GM19324 (cell line): ENCODE results near the gene ALDH4A1.
"Not testable (repeated sequence)": the region's sequence is repeated elsewhere in the genome, so short reads cannot be mapped to it uniquely, and the experiment has no call there.

Experiments used
- ATAC-seq: cut with Tn5 transposase; IDR thresholded peaks from one replicate; pipeline ENCODE4 v1.9.1; 2021; ENCODE audit warnings: mild to moderate bottlenecking, moderate library complexity; ENCODE audit not compliant: unreplicated experiment, low FRiP score

The ALDH4A1 gene

DNA sequence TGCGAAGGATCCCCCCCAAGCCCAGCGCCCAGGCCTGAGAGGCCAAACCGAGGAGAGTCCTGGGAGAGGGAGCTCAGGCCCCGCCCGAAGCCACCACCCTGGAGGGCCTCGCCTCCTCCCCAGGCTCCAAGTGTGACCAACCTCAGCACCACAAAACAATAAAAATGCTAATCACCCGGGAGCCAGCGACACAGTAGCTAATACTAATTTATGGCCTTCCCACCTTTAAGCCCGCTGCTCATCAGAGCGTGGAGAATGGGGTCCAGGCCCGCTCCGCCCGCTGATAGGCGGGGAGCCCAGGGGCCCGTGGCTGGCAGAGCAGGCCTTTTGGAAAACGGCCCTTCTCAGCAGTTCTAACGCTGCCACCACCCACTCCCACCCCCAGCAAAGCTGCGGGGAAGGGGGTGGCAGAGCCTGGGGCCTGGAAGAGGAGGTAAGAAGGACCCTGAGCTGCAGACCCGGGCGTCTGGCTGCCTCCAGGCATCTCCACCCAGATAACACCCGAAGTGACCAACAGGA lies 22.5 kb downstream of the ALDH4A1 start:
- ATAC-seq, result no peak

DNA sequence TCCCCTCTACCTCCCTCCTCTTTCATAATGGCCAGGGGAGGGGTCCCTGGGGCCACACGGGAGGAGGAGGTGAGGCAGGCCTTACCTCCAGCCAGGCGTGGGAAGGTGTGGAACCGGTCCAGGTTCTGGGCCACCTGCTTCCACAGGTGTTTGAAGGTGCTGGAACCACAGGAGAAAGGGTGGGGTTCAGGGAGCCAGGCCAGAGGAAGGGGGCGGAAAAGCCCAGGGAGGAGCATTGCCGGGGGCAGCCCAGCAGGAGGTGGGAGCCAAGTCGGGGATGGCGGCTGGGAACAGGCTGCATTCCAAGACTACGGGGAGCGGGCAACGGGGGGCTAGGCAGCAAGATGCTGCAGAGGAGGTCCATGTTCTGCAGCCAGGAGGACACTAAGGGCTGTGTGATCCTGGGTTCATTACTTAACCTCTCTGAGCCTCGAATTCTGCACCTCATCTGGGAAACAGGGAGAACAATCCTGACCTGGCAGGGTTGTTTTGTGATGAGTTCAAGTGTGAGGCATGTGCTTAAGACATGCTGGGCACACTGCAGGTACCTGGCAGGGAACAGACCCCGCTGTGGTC lies 23.1 kb downstream of the ALDH4A1 start:
- ATAC-seq, result no peak

DNA sequence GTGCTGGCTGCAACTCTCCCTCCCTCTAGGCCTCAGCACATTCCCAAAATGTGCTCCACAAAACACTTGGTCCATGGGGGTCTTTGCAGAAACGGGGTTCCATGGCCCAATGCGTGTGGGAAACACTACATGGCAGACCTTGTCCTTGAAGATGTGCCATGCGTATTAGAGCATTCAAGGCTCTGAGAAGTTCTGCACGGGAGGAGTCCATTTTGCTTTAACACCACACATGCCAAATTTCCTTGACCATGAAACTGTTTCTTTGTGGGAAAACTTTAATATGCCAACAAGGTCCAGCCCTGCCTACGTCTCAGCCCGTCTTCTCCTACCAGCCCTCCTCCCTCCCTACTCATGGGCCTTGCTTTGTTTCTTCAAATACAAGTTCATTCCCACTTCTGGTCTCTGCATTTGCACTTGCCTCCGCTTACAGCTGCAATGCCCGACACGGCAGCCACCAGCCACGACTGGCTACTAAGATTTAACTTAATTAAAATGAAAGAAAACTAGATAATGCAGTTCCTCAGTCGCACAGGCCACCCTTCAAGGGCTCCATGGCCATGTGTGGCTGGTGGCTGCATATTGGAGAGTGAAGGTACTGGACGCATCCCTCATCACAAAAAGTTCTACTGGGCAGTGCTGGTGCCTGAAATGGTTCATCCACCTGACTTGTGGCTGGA lies 23.7 kb downstream of the ALDH4A1 start:
- no peak for ATAC-seq

DNA sequence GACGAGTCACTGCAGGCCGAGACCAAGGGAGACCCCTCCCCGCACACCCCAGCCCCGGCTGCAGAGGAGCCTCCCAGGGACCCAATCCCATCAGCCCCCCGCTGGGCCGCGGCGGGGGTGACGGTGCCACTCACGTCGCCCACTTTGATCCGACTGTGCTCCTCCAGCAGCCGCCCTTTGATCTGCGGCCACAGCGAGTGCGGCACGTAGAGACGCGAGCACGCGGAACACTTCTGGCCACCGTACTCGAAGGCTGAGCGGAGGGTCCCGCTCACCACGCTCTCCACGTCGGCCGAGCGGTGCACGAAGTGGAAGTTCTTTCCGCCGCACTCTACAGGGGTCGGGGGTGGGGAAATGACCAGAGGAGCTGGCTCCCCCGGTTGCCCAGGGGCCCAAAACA lies 25.1 kb downstream of the ALDH4A1 start:
- ATAC-seq, result no peak

DNA sequence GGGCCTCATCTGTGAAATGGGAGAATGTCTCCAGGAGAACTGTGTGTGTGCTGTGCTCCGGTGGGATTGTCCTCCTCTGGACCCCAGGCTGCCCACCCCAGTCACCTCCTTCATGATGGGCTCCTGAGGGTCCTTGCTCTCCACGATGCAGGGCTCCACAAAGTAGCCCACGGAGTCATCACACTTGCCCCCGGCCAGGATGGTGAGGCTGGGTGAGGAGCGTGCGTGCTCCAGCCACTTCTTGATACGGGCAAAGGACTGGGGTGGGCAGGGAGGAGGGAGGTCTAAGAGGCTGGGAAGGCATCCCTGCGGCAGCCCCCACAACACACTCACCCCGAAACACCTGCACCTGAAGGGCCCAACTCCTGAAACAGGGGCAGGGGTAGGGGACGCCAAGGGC lies 26.1 kb downstream of the ALDH4A1 start:
- no peak for ATAC-seq

DNA sequence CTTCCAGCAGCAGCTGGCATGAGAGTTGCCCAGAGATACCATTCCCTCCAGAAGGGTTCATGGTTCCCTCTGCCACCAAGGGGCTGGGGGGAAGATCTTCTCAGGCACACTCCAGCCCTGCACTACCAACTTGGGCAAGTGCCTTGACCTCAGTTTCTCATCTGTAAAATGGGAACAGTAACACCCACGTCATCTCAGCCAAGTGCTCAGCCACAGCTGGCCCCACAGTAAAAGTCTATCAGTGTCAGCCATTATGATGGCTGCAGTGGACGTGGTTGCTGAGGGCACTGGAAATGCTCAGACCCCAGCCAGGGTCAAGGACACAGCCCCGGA lies 26.6 kb downstream of the ALDH4A1 start:
- ATAC-seq, result no peak

DNA sequence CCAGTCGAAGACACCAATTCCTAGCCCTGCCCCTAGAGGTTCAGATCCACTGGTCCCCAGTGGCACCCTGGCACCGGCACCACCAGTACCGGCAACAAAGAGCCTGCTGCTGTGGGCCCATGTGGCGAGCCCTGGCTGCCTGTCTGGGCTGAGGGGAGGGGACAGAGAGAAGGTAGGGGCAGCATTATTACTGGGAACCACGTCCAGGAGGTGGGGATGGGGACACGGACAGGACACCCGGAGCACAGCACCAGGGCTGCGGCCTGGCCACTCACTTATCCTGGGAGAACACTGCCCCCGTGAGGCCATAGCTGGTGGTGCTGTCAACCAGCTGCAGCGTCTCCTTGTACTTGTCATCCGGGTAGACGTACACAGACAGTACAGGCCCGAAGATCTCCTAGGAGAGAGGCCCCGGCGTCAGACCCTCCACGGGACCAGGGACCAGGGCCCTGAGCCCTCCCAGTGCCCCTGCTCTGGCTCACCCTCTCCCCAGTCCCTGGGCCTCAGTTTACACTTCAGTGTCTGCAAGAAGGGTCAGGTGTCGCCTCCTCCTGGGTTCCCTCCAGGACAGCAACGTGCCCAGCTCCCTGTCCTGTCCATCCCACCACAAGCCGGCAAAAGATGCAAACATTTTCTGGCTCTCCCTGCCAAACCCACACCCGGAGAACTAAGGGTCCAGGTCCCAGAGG lies 27.1 kb downstream of the ALDH4A1 start:
- ATAC-seq, result no peak

DNA sequence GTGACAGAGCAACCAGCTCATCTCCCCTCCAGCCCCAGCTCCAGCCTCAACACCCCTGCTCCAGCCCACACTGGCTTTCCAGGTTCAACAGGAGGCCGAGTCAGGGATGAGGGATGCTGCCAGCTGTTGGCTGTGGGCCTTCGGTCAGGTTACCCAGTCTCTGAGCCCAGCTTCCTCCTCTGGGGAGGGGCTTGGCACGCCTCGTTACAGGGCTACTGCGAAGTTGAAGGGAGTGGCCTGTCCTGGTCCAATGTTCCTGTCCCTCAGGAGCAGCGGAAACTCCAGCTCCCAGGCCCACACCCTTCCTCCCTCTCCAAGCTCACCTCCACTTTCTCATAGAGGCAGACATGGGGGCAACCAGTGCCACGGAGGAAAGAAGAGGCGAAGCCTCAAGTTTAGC lies 27.8 kb downstream of the ALDH4A1 start:
- ATAC-seq, result no peak

DNA sequence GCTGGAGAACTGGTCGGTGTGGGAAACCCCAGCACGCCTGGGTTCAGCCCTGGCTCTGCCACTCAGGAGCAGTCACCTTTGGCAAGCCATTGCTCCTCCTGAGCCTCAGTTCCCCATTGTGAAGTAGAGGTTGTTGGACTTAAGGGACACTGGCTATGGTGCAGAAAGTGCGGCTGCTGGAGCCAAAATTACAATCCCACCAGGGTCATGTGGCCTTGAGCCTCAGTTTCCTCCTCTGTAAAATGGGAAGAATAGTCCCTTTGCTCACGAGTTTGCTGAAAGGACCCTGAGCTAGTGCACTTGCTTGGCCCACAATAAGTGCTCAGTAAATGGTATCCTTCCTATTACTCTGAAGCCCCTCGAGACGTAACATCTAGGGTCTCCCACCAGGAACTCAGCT lies 28.3 kb downstream of the ALDH4A1 start:
- no peak for ATAC-seq

DNA sequence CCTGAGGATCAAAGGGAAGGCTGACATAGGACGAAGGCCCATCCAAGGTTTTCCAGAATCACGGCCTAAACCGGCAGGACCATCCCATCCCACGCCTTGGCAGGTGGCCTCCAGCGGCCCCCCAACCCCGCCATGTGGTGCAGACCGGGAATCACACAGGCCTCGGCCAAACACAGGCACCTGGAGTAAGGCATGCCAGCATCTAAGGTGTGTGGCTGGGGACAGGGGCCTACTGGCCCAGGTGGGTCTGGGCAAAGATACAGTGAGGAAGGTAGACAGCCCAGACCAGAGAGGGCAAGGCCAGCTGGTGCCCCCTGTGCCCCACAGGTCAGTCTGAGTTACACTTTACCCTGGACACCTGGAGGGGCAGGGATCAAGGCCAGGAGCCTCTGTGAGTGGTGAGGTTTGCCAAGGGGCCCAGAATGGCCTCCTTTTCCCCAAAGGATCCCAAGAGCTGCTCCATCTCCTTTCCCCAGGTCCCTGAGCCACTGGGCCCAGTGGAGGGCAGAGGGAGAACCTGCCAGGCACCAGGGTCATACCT lies 30.2 kb downstream of the ALDH4A1 start:
- no peak for ATAC-seq

DNA sequence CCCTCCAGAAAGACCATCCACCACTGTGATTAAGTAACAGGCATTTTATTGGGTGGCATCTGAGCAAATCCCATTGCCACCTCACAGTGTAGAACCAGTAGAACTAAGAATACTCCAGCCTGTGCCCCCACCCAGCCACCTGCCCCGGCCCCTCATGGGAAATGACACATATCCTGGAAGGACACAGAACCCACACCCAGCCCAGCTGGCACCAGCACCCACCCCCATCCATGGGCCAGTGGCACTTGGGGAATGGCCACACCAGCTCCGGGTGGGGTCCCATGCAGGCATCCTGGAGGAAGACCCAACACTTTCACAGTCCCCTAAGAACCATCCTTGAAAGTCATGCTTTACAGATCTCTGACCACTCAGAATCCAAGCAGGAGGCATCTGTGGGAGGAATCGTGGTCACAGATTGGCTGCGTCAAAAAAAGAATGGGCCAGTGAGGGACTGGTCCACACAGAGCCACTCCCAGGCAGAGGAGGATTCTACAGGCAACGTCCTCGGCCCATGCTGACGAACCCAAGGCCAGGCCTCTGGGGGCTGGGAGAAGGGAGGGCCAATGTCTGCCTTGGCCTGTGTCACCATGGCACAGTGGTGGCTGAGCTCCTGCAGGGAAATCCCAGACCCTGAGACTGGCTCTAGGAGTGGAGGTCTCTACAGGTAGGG lies 30.8 kb downstream of the ALDH4A1 start:
- ATAC-seq, result no peak

DNA sequence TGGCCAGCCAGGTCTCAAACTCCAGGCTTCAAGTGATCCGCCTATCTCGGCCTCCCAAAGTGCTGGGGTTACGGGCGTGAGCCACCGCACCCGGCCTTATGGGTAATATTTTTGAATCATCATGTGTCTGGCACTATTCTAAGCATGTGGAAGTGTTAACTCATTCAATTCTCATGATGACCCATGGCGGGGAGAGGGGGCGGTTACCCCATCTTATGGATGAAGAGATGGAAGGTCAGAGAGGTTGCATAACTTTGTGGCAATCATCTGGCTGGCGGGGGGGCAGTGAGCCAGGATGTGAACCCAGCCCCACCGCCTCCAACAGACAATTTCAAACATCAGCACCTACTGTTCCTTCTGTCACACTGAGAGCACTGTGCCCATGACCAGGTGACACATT lies 31.4 kb downstream of the ALDH4A1 start:
- ATAC-seq, result no peak

DNA sequence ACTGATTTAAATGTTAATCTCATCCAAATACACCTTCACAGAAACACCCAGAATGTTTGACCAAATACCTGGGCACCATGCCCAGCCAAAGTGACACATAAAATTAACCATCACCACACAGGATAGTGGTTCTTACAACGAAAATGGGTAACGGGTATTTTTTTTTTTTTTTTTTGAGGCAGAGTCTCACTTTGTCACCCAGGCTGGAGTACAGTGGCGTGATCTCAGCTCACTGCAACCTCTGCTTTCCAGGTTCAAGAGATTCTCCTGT lies 31.8 kb downstream of the ALDH4A1 start:
- ATAC-seq, result not testable (repeated sequence)

DNA sequence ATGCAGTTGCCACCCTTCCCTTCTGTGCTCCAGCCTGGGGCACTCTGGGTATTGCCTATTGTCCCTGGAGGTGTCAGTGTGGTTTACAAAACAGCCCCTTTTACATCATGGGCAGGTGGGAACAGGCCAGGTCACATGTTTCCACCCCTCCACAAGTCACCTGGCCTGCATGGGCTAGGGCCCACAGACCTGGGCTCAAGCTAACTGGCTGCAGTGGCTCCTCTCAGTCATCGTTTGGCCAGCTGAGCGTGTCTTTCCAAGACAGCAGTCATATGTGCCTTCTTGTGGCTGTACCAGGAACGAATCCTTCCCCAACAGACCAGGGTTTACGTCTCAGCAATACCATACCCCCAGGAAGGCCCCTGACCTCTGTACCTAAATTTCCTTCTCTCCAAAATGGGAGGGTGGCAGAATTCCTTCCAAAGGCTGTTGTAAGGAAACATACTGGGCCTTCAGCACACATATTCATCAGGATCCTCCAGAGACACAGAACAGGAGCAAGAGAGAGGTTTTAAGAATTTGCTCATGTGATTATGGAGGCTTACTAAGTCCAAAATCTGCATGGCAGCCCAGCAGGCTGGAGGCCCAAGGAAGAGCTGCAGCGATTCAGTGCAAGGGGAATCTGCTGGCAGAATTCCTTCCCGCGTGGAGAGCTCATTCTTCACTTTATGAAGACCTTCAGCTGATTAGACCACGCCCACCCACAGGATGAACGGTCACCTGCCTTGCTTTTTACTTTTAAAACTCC lies 32.3 kb downstream of the ALDH4A1 start:
- ATAC-seq, result no peak

DNA sequence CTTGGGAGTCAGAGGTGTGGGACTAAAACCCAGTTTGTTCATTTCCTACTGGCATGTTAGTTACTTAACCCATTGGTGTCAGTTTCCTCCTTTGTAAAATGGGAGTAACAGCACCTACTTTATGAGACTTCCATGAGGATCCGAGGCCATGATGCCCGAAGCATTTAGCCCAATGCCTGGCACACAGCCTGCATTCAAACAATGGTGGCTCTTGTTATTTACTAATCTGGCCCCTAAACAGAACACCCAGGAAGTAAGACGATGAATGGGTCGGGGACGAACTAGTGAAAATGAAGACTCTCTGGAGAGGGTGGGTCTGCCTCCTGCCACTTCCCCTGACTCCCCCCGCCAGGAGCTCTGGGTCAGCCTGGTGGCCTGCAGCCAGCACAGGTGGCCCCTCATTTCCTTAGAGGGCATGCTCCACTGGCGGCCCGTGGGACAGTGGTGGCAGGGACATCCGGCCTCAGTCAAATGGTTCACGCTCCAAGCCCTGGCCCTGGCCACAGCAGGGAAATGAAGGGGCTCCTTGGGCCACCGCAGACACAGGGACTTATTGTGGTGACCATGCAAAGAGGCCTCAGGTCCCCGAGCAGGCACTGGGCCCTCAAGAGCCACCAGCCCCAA lies 33.4 kb downstream of the ALDH4A1 start:
- no peak for ATAC-seq

DNA sequence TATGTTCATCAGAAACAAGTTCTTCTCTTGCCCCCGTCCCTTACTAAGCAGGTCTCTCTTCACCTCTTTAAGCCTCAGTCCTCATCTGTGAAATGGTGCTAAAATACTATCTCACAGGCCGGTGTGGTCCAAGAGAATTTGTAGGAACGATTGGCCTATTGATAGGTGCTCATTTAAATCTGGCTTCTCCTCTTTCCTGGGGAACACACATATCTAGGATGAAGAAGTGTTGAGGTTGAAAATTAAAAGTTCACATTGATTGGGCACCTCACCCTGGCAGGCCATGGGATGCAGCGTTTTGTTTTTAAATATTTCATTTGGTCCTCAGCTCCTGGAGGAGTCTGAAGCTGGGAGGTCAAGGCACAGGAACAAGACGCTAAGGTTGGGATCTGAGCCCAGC lies 34.0 kb downstream of the ALDH4A1 start:
- no peak for ATAC-seq

DNA sequence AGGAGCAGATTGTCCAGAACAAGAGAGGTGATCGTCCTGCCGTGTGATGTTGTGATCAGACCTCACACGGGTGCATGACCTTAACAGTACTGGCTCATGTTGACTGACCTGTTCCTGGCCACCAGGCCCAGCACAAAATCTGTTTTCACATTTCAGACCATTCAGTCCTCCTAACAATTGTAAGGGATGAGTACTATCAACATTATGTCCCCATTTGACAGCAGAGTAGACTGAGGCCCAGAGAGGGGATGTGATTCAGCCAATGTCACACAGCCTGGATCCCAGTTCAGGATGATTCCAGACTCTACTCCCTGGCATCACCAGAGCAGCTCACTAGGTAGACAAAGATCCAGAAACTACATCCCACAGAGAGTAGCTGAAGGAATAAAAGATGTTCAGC lies 35.5 kb downstream of the ALDH4A1 start:
- ATAC-seq, result no peak

DNA sequence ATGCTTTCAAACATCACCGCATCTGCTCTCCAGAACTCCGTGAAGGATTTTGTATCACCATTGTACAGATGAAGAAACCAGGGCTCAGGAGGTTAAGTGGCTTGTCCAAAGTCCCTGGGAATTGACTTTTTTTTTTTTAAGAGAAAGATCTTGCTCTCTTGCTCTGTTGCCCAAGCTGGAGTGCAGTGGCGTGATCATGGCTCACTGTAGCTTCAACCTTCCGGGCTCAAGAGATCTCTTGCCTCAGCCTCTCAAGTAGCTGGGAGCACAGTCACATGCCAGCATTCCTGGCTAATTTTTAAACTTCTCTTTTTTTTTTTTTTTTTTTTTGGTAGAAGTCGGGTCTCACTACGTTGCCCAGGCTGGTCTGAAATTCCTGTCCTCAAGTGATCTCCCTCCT lies 36.0 kb downstream of the ALDH4A1 start:
- no peak for ATAC-seq

DNA sequence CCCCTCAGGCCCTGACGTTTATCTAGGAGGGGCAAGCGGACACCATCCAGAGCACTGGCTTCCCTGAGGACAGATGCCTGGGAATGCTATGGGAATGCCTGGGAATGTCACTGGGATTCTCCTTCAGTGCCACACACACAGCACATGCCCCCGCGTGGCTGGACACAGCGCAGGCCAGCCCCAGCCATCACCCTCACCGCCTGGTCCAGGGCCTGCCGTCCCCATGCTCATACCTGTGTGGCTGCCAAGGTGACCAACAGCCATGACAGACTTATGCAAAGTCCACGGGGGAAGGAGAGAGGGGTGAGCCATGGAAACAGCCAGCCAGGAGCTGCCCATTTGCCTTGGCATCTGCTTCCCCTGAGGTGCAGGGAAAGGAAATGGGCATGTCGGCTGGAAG lies 37.2 kb downstream of the ALDH4A1 start:
- no peak for ATAC-seq

DNA sequence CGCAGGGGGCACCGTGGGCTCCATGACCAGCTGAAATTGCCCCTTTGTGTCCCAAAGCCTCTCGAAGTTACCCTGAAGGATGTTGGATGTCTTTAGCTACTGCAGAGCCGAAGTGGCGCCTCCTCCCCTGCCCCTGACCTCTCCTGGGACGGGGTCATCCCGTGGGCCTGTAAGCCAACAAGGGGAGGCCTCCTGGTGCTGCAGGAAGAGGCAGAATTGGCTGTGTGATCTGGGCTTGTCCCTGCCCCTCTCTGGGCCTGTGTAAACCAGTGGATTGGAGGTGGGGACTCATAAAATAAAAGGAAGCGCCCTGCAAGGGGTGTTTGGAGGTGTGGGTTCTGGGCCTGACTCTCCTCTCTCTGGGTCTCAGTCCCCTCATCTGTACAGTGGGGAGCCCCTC lies 40.8 kb downstream of the ALDH4A1 start:
- ATAC-seq, result no peak
